Breast epithelium (tissue), 3 donors: ENCODE measurements around the gene MRPS2.

Experiments used
- CTCF ChIP-seq, 3 donors: fragments of 450-650 bp; IDR thresholded peaks; one replicate each; pipeline ENCODE4 v1.5.1; 2016 to 2017; ENCODE audit warnings: antibody characterized with exemption in 3 of 3, mild to moderate bottlenecking in 3 of 3, moderate library complexity in 3 of 3
- POLR2A ChIP-seq: fragments of 450-650 bp; IDR thresholded peaks from one replicate; pipeline ENCODE4 v1.6.1; 2016; ENCODE audit warnings: antibody characterized with exemption, mild to moderate bottlenecking, moderate library complexity

DNA sequence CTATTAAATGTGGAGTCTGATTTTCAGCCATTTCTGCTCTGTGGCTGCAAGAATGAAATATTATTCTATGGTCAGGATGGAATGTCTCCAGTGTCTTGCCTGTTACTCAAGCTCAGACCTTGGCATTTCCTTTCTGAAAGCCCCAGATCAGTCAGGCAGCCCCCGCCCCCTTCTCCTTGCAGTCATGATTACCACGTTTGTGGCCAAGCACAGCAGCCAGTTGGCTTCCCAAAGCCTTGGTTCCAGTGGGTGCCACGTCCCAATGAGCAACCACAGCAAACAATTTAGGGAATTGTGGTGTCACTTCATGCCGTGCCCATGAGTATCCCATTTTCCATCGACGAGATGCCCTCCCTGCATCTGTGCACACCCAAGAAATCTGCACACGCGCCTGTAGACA is 35.7 kb downstream of the MRPS2 start:
- TF ChIP-seq CTCF (IDR thresholded peaks at IDR 0.05) (no peak), POLR2A (no peak)
